Measurements from ENCODE around the gene KIF5C. TPM values are rescaled to one million over a fixed set of nuclear protein-coding genes. Genes with fewer than 3 reads are reported as not detected.
"Not testable (repeated sequence)": the region's sequence is repeated elsewhere in the genome, so short reads cannot be mapped to it uniquely, and the experiment has no call there.

KIF5C gene
- polyA plus RNA-seq (ENCODE audit: insufficient read length in 10 of 10), result 1 to 10 TPM; 1.4 to 3.1 (median 2.0) TPM
- long read RNA-seq, donor 1, full-length matches to known transcripts, result 1 of 1 reads
- long read RNA-seq, donor 1, partial matches to known transcripts, result 0 of 1 reads
- long read RNA-seq, donor 1, other reads (novel, unspliced or antisense), result 0 of 1 reads
- long read RNA-seq, donor 2, result 0 reads
- long read RNA-seq, donor 3, result 0 reads
- long read RNA-seq, donor 4, result 0 reads
- long read RNA-seq, donor 5, result 0 reads
- long read RNA-seq, donor 6, result 0 reads
- long read RNA-seq, donor 7, result 0 reads
- long read RNA-seq, donor 8, result 0 reads
- long read RNA-seq, donor 9, result 0 reads

DNA sequence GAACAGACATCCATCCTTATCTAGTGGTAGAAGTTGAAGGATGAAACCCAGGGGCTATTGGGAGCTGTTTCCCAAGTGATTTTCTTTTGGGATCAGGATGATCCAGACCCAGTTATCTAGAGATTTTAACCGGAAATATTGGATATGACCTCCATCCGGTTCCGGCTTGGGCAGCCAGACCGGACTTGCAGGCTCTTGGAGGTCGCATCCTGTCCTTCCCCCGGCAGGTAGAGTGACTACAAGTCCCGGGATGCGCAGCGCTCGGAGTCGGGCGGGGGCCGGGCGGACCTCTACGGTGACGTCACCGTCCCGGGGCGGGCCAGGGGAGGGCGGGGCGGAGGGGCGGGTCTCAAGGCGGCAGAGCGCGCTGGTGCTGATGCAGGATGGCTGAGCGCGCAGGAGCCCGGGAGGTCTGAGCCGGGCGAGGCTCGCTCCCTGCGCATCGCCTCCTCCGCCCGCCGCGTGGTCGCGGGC is at the start of gene KIF5C:
Gene KIF5C, plus strand, starts transcription at position 360 of the 474 bp plus-strand sequence. CDS start 391 bp downstream, outside the sequence.
- peak; percentile 64 to 85 (median 80) for DNase-seq

DNA sequence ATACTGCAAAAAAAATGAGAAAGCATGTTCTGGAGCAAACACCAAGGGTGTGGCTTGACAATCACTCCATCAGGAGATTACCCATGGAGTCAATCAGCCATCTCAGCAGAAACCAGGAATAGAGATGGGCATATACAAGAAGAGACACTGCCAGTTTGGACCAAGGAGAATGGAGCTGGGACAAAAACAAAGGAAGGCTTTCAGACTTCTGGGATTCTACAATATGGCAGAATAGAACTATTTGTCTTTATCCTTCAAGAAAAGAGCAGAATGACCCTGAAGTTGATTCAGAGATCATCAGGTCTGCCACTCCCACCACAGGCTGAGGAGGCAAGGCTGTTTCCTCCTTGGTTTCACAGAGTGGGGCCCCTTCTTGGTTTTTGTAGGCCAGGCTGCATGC is 48.2 kb upstream of the KIF5C start:
- DNase-seq, result no peak

GRCh38 chr2:148828941-148829340 is 46.1 kb upstream of the KIF5C start:
- no peak for DNase-seq

- no peak for DNase-seq
These were observed 45.4 kb upstream of the KIF5C start for GRCh38 chr2:148829618-148830017.

DNA sequence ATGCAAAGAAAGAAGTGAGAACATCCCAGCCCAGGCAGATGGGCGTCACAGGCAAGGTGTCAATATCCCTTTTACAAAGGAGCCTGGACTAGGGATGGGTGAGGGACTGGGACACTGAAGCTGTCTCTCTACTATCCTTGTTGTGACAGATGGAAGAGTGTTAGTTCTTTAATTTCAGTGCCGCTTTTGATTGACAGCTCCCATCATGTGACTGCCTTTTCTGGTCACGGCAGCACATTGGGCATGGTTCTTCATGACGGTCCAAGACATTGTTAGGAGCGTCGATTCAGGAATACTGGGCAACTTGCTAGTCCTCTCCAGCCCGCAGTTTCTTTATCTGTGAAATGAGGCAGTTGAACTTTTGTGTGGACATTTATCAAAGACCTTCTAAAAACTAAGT is 42.4 kb upstream of the KIF5C start:
- DNase-seq, result no peak

- no peak for DNase-seq
These were observed 33.0 kb upstream of the KIF5C start for GRCh38 chr2:148842050-148842449.

DNA sequence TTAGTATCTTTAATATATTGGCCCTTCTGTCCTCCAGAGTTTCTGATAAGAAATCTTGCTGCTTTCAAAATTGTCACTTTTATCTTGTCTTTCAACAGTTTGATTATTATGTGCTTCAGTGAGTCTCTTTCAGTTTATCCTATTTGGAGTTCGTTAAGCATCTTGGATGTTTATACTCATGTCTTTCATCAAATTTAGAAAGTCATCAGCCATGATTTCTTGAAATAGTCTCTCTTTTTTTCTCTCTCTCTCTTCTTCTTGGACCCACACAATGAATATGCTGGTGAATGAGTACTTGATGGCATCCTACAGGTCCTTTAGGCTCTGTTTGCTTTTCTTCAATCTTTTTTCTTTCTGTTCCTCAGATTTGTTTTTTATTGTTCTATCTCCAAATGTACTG is 26.9 kb upstream of the KIF5C start:
- no peak for DNase-seq

DNA sequence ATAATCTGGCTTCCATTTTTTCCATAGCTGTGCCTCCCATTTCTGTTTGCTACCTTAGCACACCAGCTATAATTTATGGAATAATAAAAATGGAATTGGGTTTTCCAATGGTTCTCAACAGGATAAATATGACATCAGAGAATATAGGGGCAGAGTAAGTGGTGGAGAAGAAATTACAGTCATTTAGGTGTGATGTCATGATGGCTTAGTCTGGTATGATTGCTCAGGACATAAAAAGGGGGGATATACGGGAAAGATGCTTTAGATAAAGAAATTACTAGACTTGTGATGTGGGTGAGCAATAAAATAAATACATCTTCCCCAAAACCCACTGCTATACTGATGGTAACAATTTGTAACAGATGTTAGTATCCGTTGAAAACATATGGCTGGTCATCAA is 21.6 kb upstream of the KIF5C start:
- no peak for DNase-seq

- DNase-seq, result no peak
These were observed 15.0 kb upstream of the KIF5C start for GRCh38 chr2:148860037-148860436.

- no peak for DNase-seq
These were observed 13.7 kb upstream of the KIF5C start for GRCh38 chr2:148861367-148861766.

DNA sequence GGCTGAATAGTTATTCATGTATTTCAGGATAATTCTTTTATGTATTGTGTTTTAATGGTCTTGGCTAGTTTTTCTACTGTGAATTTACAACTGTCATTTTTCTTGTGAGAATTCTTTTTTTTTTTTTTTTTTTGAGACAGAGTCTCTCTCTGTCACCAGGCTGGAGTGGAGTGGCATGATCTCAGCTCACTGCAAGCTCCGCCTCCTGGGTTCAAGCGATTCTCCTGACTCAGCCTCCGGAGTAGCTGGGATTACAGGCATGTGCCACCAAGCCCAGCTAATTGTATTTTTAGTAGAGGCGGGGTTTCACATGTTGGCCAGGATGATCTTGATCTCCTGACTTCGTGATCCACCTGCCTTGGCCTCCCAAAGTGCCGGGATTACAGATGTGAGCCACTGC is 12.5 kb upstream of the KIF5C start:
- not testable (repeated sequence) for DNase-seq

DNA sequence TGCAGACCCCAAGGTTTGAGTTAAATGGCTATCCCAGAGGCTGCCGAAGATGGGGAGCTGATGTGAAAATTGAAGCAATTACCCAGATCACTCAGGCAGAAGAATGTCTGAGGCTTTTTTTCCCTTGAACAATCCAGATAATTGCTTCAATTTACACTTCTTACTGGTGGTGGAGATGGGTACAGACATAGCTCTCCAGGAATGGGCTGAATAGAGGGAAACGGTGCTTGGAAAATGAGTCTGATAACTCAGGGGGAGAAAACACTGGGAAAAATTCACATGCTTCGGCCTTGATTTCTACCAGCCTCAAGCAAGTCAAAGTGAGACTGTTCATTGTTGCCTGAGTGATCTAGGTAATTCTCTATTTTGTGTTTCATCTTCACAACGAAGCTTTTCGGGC is 9.5 kb upstream of the KIF5C start:
- no peak for DNase-seq

DNA sequence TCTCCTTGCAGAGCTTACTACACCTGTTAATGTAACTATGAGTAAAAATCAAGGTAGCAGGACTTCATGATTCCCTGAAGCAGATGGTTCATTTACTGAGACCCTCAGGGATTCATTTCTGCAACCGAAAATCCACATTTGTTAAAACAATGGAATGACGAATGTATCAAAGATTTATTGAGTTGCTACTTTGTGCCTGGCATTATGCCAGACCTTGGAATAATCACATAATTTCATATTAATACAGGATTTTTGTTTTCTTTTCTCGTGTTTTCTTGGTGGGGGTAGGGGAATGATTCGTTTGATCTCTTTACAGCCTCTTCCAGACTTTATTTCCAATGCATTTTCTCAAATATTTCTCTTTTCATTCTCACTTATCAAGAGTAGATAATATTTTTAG is 8.9 kb upstream of the KIF5C start:
- DNase-seq, result no peak

GRCh38 chr2:148867079-148867769 is 7.8 kb upstream of the KIF5C start:
- no peak for DNase-seq

- peak in 1 of 3 donors; percentile 21 for DNase-seq
These were observed 492 bp downstream of the KIF5C start for GRCh38 chr2:148875387-148876051.

GRCh38 chr2:148876202-148876594 is 1.2 kb downstream of the KIF5C start:
- no peak for DNase-seq

DNA sequence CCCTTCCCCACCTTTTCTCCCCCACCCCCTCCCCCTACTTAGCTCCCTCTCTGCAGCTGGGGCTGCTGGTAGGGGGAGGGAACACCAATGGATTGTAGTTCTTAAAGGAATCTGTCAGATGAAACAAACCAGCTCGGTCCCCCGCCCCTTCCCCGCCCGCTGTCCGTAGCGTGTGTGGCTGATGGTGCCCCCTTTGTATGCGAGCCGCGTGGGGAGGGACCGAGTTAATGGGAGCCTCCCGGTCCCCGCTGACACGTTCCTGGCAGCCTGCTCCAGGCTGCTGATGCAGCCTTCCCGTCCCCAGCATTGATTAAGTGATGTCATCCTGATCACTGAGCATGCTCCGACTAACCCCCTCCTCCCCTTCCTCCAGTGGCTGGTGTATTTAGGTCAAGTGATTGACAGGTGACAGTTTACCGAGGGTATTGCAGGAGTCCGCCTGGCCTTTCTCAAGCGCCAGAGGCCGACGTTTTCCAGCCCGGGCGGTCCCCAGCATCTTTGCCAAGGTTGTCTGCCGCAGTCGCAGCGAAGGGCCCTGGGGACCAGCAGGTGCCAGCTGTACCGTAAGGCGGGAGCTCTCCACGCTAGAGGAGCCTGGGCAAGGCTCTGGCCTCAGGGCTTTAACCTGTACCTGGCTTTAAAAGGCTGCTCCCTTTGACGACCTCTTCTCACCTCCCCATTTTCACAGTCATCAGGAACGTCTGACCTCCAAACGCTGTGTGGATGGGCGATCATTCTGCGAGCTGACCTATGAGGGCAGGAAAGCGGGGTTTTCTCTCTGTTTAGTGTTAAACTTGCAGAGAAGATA is 1.8 kb downstream of the KIF5C start:
- peak; percentile 10 to 67 (median 62) for DNase-seq

GRCh38 chr2:148877403-148877740 is 2.3 kb downstream of the KIF5C start:
- DNase-seq, result no peak

DNA sequence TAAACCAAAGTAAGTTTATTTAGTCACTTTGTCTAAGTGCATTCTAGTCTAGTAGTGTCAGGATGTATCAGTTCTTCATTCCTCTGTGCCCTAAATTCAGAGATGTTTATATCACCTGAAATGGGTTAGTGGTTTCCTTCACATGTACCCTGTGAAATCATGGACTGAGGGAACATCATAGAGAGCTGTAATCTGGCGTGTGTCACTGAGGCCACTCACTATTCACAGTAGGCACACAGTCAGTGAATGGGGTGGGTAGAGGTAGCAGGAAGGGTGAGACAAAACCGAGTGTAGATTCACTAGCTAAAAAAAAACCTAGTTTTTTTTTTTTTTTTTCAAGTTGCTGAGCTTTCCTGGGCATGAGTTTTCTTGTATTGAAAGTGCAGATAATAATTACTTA is 5.6 kb downstream of the KIF5C start:
- DNase-seq, result no peak

DNA sequence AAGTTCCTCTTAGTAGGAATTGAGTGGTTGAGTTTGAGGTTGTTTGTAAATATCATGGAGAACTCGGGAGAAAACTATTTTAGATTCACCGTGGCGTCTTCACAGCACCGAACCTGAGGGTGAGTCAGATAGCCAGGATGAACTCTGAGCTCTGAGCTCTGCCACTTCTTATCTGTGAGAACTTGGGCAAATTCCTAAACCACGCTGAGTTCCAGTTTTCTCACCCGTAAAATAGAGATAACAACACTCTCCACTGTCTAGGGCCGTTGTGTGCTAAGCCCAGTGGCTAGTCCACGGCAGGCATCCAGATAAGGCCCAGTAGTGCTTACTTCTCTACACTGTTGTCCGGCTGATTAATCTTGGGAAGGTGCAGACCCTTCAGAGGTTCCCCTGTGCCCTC is 7.0 kb downstream of the KIF5C start:
- no peak for DNase-seq

DNA sequence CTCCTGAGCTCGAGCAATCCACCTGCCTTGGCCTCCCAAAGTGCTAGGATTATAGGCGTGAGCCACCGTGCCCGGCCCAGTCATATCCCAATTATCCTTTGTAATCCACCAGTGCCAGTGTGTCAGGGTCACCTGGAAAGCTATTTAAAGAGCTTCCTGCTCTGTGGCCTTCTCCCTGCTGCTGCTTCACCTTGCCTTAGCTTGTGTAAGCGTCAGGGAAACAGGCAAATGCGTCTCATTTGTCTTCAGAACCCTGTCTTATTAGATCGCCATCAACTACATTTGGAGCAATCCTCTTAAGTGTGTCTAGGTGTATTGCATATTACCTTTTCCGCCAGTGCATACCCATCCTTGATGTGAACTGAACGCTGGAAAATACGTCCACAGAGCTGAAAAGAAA is 10.2 kb downstream of the KIF5C start:
- no peak for DNase-seq

GRCh38 chr2:148885988-148886387 is 11.0 kb downstream of the KIF5C start:
- DNase-seq, result no peak

Measured in muscle of back (tissue), 13 donors.